AG08395 (cell line): ENCODE measurements around the gene NBAS.

Source experiments
- DNase-seq: peaks from one replicate; pipeline ENCODE4 v3.0.0; 2012; ENCODE audit warnings: mixed read lengths, low spot score

Gene NBAS

GRCh38 chr2:15163326-15163725 lies 397.8 kb downstream of the NBAS start:
- peak; percentile 51 for DNase-seq

DNA sequence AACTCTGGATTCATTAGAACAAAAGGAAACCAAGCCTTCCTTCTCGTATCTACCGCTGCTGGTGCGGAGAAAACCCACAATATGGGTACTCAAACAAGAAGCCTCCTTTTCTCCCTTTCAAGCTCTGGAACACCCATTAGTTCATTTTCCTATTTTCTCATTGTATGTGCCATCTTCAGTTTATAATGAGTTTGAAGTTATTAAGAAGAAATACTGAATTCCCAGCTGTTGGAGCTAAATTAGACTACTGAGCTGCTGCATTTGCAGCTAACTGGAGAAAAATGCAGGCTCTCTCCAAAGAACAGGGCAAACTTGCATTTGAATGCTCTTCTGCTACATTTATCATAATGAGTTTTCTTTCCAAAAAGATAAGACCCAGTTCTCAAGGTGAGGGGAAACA lies 398.5 kb downstream of the NBAS start:
- DNase-seq, result no peak

GRCh38 chr2:15160201-15160991 lies 400.7 kb downstream of the NBAS start:
- DNase-seq, result no peak

- DNase-seq, result peak; percentile 55
These were observed 401.4 kb downstream of the NBAS start for GRCh38 chr2:15159751-15160177.

GRCh38 chr2:15159206-15159605 lies 401.9 kb downstream of the NBAS start:
- DNase-seq, result no peak

DNA sequence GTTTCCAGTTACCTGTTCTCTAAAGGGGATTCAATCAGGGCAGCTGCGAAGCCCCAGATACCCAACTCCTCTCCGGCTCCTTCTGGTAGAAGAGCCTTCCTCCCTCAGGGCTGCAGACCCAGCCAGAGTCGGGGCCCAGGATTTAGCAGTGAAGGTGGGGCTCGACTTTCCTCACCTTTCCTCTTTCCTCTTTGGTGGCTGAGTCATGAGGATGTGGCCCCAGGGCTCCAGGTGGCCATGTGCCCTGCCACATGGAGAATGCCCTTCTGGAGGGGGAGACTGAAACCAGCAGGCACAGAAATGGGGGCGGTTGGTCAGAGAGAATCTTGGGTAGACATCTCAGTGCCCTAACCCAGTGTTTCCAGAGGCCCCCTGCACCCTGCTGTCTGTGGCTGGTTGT lies 402.6 kb downstream of the NBAS start:
- DNase-seq, result no peak

DNA sequence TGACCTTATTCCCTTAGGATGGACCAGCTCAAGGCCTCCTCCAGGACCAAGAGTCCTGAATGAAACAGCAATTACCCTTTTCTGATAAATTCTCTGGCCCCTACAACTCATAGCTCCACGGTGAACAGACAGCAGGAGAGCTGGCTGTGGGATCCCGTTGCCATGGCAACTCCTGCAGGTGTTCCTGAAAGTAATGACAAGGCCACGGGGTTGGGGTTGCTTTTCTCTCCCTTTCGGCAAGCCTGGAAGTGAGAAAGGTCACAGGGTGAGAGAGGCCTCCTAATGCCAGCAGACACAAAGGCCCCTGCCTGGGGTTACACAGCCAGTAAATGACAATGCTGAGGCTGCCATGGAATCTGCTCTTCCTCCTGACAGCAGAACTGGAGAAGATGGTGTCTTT lies 403.0 kb downstream of the NBAS start:
- DNase-seq, result no peak

DNA sequence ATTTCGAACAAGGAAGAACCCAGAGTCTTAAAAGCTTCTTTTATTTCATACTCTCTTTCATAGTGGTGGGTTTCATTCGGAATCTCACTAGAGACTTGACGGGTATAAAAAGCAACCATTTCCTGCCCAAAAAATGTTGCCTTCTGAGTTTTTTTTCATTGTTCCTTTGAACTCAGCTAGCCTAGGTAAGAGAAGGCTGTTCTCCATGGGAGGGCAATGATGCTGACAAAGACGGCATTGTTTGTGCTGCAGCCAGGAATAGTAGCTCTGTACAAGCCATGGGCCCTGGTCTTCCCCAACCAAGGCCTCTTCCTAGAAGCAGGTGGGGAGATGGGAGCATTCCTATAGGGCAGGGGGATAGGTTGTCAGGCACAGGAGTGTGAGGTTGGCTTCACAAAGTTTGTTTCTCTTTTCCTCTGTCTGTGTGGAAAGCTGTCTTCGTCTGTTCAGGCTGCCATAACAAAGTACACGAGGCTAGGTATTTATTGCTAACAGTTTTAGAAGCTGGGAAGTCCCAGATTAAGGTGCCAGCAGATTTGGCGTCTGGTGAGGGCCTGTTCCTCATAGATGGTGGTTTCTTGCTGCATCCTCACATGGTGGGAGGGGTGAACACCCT lies 405.1 kb downstream of the NBAS start:
- no peak for DNase-seq

- DNase-seq, result no peak
These were observed 406.8 kb downstream of the NBAS start for GRCh38 chr2:15154297-15154696.

DNA sequence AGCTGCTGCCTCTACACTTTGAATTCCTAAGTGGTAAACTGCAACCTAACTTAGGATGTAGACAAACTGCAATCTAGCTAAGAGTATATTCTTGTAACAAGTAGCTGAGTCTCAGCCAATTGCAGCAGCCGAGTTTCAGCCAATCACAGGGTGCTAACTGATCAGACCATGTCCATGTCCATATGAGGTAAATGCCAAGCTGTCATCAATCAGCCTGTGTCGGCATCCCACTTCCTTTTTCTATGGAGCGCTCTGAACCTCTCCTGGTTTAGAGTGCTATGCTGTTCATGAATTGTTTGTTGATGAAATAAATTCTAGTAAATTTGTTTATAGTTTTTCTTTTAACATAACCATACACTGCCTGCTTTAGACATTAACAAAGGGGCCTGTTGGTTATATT lies 408.8 kb downstream of the NBAS start:
- DNase-seq, result no peak

DNA sequence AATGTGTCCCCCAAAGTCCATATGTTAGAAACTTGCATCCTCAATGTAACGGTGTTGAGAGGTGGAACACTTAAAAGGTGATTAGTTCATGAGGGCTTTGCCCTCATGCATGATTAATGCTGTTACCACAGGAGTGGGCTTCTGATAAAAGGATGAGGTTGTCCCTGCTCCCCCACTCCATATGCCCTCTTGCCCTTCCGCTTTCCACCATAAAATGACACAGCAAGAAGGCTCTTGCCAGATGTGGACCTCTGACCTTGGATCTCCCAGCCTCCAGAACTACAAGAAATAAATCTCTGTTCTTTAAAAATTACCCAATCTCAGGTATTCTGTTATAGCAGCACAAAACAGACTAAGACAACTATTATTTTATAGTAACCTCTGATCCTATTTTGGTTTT lies 412.1 kb downstream of the NBAS start:
- no peak for DNase-seq

DNA sequence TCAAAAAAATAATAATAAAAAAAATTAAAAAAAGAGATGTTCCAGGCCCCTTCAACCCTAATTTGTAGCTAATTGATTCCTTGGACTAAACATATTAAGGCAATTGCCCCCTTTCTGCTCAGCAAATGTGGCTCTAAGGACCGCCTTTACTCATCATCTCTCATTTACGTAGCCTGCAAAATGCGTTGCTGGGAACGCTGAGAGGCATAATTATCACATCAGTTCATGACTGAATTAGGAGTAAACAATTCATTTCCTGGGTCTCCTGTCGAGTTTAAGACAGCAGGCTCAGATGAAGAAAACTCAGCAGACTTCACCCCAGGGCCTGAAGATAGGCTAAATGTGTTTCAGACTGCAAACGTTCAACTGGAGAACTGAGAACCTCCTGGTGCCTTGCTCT lies 413.5 kb downstream of the NBAS start:
- no peak for DNase-seq

GRCh38 chr2:15146960-15147359 lies 414.2 kb downstream of the NBAS start:
- no peak for DNase-seq

DNA sequence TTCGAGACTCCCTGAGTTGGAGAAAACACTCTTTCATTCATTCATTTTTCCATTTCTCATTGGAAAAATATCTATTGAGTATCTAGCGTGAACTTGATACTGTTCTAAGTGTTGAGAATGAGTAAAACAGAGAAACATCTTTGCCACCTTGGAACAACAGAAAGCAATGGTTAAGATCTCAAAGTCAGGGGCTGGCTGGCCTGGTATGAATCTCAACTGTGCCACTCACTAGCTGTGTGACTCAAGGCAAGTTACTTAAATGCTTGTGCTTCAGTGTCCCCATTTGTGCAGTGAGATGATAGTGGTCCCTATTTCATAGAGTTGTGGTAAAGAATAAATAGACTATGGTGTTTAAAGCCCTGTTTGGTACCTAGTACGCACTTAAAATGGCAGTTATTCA lies 415.2 kb downstream of the NBAS start:
- no peak for DNase-seq

GRCh38 chr2:15145046-15145817 lies 415.9 kb downstream of the NBAS start:
- no peak for DNase-seq

DNA sequence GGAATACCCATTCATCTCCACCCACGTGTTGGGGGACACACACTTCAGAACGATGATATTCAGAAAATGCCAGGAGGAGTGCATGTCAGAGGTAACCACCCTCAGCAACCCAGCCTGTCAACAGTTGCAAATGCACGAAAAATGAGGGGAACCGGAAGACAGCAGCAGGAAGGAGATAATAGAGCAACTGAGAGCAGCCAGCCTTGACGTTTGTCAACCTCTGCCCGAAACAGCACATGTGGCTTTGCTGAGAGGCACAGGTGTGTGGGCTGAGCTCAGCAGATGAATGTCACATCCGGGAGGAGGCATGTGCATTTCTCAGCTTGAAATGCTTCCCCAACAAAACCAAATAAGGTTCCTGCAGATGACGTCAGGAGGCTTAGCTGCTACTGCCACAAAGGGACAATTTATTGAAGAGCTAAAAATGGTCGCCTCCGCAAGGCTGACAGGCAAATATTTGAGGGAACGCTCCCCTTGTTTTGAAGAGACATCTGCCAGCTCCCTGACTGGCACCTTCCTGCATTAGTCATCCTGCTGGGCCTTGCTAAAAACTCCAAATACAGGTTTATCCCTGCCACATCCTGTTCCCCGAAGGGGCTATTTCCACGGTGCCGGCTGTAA lies 419.0 kb downstream of the NBAS start:
- no peak for DNase-seq

DNA sequence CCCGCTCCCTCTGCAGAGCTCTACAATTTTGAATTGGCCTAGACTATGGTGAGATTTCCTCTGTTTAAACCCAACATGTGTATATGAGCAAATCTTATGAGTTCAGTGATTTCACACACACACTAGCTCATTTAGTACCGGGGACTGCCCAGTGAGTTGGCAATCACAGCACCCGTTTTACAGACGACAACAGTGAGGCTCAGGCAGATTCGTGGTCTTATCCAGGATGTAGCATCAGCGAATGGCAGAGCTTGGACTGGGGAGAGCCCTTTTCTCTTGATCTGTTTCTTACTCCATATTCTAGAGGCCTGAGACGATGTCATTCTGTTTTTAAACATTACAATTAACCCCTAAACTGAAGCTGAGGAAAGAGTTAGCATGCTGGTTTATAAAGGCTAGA lies 419.9 kb downstream of the NBAS start:
- DNase-seq, result no peak

DNA sequence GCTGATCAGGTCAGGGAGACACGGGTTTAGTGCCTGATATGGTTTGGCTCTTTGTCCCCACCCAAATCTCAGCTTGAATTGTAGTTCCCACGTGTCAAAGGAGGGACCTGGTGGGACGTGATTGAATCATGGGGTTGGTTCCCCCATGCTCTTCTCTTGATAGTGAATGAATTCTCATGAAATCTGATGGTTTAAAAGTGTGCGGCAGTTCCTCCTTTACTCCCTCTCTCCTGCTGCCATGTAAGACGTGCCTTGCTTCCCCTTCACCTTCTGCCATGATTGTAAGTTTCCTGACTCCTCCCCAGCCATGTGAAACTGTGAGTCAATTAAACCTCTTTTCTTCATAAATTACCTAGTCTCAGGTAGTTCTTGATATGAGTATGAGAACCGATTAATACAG lies 424.5 kb downstream of the NBAS start:
- no peak for DNase-seq

DNA sequence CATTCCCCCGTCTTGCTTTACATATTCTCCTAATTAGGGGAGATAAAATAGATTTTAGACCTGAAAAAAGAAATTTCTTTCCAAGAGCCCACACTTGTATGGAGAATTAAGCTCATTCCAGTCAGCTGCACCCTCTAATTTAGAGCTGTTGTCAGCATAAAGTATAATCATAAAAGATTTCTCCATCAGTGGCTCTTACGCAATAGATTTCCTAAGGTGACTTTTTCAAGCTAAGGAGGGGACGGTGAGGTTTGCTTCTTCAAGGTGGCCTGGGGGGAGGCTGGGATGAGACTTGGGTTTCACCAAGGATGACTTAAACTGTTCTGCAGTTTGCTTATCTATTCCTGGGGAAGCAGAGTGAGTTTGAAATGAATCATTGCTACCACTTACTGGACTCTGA lies 426.2 kb downstream of the NBAS start:
- no peak for DNase-seq

GRCh38 chr2:15133461-15133860 lies 427.7 kb downstream of the NBAS start:
- no peak for DNase-seq

GRCh38 chr2:15128846-15129245 lies 432.3 kb downstream of the NBAS start:
- no peak for DNase-seq

- DNase-seq, result no peak
These were observed 433.3 kb downstream of the NBAS start for GRCh38 chr2:15127876-15128275.

GRCh38 chr2:15127301-15127700 lies 433.8 kb downstream of the NBAS start:
- DNase-seq, result no peak
